ENCODE measurements around the gene DNER. TPM values are rescaled to one million over a fixed set of nuclear protein-coding genes. Genes with fewer than 3 reads are reported as not detected.

DNER gene
- total RNA-seq, 3 donors from 2014 or later: 0.55 to 8.4 (median 0.99) TPM

DNA sequence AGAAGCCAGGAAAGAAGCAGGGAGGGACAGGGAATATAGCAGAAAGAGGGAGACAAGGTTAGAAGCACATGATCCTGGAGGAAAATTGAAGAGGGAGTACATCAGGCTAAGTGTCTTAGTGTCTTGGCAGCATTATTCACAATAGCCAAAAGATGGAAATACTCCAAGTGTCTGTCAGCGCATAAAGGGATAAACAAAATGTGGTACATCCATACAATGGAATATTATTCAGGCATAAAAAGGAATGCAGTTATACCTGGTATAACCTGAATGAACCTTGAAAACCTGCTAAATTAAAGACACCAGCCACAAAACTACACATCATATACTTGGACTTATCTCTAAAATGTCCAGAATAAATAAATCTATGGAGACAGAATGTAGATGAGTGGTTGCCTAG lies 224.2 kb downstream of the DNER start:
- DNase-seq (no peak), ATAC-seq (no peak)
- Histone ChIP-seq H3K4me1 (ENCODE audit: low read depth) (no peaks in the 10 kb centered on the region), H3K9me3 (no peaks in the 10 kb centered on the region), H3K36me3 (ENCODE audit: low read depth) (no peaks in the 10 kb centered on the region), H3K4me3 (no peak overlapping the region)
- TF ChIP-seq, protein P1, sequence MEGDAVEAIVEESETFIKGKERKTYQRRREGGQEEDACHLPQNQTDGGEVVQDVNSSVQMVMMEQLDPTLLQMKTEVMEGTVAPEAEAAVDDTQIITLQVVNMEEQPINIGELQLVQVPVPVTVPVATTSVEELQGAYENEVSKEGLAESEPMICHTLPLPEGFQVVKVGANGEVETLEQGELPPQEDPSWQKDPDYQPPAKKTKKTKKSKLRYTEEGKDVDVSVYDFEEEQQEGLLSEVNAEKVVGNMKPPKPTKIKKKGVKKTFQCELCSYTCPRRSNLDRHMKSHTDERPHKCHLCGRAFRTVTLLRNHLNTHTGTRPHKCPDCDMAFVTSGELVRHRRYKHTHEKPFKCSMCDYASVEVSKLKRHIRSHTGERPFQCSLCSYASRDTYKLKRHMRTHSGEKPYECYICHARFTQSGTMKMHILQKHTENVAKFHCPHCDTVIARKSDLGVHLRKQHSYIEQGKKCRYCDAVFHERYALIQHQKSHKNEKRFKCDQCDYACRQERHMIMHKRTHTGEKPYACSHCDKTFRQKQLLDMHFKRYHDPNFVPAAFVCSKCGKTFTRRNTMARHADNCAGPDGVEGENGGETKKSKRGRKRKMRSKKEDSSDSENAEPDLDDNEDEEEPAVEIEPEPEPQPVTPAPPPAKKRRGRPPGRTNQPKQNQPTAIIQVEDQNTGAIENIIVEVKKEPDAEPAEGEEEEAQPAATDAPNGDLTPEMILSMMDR (IDR thresholded peaks at IDR 0.05): no peak
- intact Hi-C loops (cut with DNase I, micrococcal nuclease): no loop called here

DNA sequence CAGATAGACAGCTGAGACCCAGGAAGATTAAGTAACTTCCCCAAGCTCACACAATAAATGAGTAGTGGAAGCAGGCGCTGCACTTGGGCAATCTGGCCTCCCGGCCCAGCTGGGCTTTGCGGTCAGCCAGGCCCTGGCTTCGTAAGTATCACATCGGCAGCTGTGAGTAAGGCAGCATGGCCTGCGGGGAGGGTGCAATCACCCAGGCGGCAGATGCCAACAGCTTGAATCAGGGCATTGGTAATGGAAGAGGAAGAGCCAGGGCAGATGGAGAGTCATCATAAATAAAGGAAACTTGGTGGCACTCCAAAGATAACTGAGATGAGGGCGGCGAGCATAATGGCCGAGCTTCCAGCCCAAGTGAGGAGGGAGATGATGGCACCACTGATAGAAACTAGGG lies 225.3 kb downstream of the DNER start:
- intact Hi-C loops (cut with DNase I, micrococcal nuclease): no loop called here
- DNase-seq (no peak), ATAC-seq (no peak)
- H3K4me1 ChIP-seq (ENCODE audit: low read depth): no peaks in the 10 kb centered on the region
- H3K4me3 ChIP-seq: no peak overlapping the region
- no peaks in the 10 kb centered on the region for H3K36me3 ChIP-seq (ENCODE audit: low read depth)
- H3K9me3 ChIP-seq: no peaks in the 10 kb centered on the region
- TF ChIP-seq, protein P1 (IDR thresholded peaks at IDR 0.05): no peak

DNA sequence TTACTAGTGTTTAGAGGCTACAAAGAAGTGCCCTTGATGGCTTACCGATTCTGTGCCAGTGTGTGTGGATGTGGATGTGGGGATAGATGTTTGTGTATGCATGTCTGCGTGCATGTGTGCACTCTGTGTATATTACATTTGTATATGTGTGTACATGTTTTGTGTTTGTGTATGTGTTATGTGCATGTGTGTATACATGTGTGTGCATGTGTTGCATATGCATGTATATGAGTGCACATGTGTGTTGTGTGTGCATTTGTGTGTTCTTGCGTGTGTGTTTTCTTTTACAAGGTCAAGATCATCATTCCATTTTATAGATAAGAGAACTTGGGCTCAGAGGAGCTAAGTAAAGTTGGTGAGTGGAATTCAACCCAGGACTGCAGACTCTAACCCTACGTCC lies 226.1 kb downstream of the DNER start:
- H3K36me3 ChIP-seq (ENCODE audit: low read depth): no peaks in the 10 kb centered on the region
- no peak for DNase-seq
- no peaks in the 10 kb centered on the region for H3K9me3 ChIP-seq
- H3K4me1 ChIP-seq (ENCODE audit: low read depth): no peaks in the 10 kb centered on the region
- H3K4me3 ChIP-seq: no peak overlapping the region
- TF ChIP-seq, protein P1 (IDR thresholded peaks at IDR 0.05): no peak
- no peak for ATAC-seq
- intact Hi-C loops (cut with DNase I, micrococcal nuclease): no loop called here

DNA sequence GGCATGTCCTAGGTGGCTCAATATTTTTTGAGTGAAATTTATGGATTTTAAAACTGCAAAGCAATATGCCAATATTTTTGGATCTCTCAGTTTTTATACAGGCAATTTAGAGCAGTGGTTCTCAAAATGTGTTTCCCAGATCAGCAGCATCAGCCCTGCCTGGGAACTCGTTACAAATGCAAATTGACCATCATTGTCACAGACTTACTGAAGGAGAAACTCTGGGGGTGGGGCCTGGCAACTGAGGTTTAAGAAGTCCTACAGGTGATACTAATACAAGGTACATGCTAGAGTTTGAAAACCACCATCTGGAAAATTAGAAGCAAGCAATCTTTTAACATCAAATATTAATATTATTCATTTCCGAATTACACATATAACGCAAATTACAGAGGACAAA lies 227.7 kb downstream of the DNER start:
- no peak overlapping the region for H3K4me3 ChIP-seq
- no peaks in the 10 kb centered on the region for H3K36me3 ChIP-seq (ENCODE audit: low read depth)
- ATAC-seq (no peak), DNase-seq (no peak)
- TF ChIP-seq, protein P1 (IDR thresholded peaks at IDR 0.05): no peak
- intact Hi-C loops (cut with DNase I, micrococcal nuclease): no loop called here
- H3K4me1 ChIP-seq (ENCODE audit: low read depth): no peaks in the 10 kb centered on the region
- no peaks in the 10 kb centered on the region for H3K9me3 ChIP-seq

DNA sequence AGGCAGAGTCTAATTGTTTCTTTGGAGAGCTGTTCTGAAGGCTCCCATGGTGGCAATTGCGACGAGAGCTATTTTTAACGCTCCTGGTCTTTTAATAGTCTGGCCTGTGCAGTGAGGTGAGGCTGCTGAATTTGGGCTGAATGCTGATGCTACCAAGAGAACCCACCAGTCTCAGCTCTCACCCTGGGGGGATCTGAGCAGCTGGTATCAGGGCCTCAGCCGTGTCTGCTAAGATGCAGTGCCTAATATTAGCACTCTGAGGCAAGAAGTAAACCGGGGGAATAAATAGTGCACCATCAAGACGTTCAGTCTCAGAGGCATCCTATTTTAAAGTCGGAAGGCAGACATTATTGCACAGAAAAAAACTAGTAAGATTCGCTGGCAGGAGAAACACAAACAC lies 228.5 kb downstream of the DNER start:
- TF ChIP-seq, protein P1 (IDR thresholded peaks at IDR 0.05): no peak
- no peaks in the 10 kb centered on the region for H3K36me3 ChIP-seq (ENCODE audit: low read depth)
- intact Hi-C loops (cut with DNase I, micrococcal nuclease): no loop called here
- no peaks in the 10 kb centered on the region for H3K4me1 ChIP-seq (ENCODE audit: low read depth)
- H3K4me3 ChIP-seq: no peak overlapping the region
- no peak for ATAC-seq
- DNase-seq: no peak
- H3K9me3 ChIP-seq: no peaks in the 10 kb centered on the region

DNA sequence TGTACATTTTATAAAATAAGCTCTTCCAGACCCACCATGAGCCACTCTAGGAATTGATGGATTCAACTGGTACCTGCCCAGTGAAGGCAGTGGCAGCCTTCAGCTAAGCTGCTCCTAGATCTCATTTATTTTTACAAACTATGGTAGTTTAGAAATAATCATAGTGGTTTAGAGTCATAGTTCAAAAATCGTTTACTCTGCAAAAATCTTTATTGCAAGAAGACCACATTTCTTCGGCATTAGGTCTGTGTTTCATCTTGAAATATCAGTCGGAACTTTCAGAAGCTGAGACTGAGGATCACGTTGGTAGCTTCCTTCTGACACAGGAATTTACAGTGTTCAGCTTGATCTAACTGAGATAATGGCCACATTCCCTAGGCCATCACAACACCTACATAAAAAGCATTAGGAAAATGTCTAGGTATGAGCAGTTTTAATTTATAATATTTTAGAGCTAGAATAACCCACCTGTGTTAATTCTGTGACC lies 237.0 kb downstream of the DNER start:
- DNase-seq: no peak
- Histone ChIP-seq H3K9me3 (no peaks in the 10 kb centered on the region), H3K4me3 (no peak overlapping the region), H3K4me1 (ENCODE audit: low read depth) (no peaks in the 10 kb centered on the region), H3K36me3 (ENCODE audit: low read depth) (no peaks in the 10 kb centered on the region)
- no peak for ATAC-seq
- intact Hi-C loops (cut with DNase I, micrococcal nuclease): no loop called here
- TF ChIP-seq, protein P1 (IDR thresholded peaks at IDR 0.05): no peak
